Measurements from ENCODE around the gene NCAPG2.

Gene NCAPG2

GRCh38 chr7:158623241-158623640, 81.4 kb downstream of the NCAPG2 start:
- H3K4me3 ChIP-seq (ENCODE audit: low read depth, low read length): no peak overlapping the region
- TF ChIP-seq CTCF (IDR thresholded peaks at IDR 0.05; ENCODE audit: low read depth, low read length): no peak

GRCh38 chr7:158620839-158621441, 83.7 kb downstream of the NCAPG2 start:
- no peak for TF ChIP-seq CTCF (IDR thresholded peaks at IDR 0.05; ENCODE audit: low read depth, low read length)
- no peak overlapping the region for H3K4me3 ChIP-seq (ENCODE audit: low read depth, low read length)

GRCh38 chr7:158620418-158620817, 84.2 kb downstream of the NCAPG2 start:
- no peak overlapping the region for H3K4me3 ChIP-seq (ENCODE audit: low read depth, low read length)
- no peak for TF ChIP-seq CTCF (IDR thresholded peaks at IDR 0.05; ENCODE audit: low read depth, low read length)

- no peak overlapping the region for H3K4me3 ChIP-seq (ENCODE audit: low read depth, low read length)
- TF ChIP-seq CTCF (IDR thresholded peaks at IDR 0.05; ENCODE audit: low read depth, low read length): no peak
Observed at GRCh38 chr7:158618745-158619140, 85.9 kb downstream of the NCAPG2 start.

- no peak for TF ChIP-seq CTCF (IDR thresholded peaks at IDR 0.05; ENCODE audit: low read depth, low read length)
- H3K4me3 ChIP-seq (ENCODE audit: low read depth, low read length): no peak overlapping the region
Observed at GRCh38 chr7:158617737-158618128, 86.9 kb downstream of the NCAPG2 start.

GRCh38 chr7:158616050-158616449, 88.6 kb downstream of the NCAPG2 start:
- TF ChIP-seq CTCF (IDR thresholded peaks at IDR 0.05; ENCODE audit: low read depth, low read length): no peak

GRCh38 chr7:158614700-158615099, 89.9 kb downstream of the NCAPG2 start:
- no peak for TF ChIP-seq CTCF (IDR thresholded peaks at IDR 0.05; ENCODE audit: low read depth, low read length)
- no peak overlapping the region for H3K4me3 ChIP-seq (ENCODE audit: low read depth, low read length)

More at GRCh38 chr7:158616050-158616449, 88.6 kb downstream of the NCAPG2 start:
- no peak overlapping the region for H3K4me3 ChIP-seq (ENCODE audit: low read depth, low read length)

All from WI38 (cell line).